ENCODE data around the gene ASTN2. TPM values are rescaled to one million over a fixed set of nuclear protein-coding genes. Genes with fewer than 3 reads are reported as not detected.

The ASTN2 gene
- total RNA-seq, 2 donors from 2014 or later, result 16.8 to 31.3 TPM

DNA sequence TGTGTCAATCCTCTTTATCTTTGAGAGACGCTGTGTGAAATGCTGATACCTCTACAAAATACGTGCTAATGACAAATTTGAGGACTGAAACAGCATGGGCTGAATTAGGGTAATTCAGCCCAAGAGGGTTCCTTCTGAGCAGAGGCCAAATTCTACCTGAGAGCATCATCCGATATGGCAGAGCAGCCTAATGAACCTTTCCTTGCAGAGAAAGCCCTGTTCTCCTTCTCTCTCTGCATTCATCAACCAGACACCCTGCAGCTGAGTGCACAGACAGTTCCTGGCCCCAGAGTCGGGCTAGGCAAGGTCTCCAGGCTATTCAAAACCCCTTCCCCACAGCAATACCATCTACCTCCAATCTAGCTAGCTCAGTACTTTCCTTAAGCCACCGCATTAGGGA, 649.8 kb downstream of the ASTN2 start:
- ATAC-seq, result no peak
- intact Hi-C loops (cut with DNase I), result no loop called here
- no peak for DNase-seq

DNA sequence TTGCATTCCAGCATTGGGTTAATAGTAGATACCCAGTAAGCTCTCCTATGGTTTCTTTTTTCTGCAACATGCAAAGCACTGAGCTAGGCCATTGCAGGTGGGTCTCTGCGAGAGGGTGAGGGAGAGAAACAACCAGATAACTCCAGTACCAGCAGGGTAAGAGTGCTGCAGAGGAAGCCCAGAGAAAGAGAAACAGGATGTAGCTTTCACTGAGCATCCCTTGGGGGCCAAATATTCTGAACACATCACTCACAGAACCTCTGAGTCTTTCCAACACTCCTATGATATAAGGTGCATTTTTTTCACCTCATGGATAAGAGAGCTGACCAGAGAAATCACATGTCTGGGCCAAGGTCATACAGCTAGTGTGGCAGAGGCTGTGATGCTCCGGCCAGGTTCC, 651.1 kb downstream of the ASTN2 start:
- no peak for ATAC-seq
- intact Hi-C loops (cut with DNase I), result no loop called here
- DNase-seq, result no peak

DNA sequence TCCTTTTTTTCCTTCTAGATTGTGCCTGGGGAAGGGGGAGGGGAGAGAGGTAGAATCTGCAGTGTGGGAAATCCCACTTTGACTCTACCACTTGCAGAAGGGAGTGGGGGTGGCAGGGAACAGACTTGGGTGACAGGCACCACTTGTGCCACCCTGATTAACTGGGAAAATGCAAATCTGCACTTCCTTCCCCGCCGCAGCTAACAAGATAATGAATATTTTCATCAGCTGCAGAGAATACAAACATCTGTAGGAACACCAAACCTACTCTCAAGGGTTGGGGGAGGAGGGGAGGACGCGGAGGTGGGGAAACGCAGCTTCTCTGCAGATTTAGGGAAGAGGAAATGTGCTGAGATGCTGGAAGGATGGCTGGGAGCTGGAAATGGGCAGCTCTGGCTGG, 654.2 kb downstream of the ASTN2 start:
- no peak for DNase-seq
- intact Hi-C loops (cut with DNase I), result no loop called here
- ATAC-seq, result no peak

DNA sequence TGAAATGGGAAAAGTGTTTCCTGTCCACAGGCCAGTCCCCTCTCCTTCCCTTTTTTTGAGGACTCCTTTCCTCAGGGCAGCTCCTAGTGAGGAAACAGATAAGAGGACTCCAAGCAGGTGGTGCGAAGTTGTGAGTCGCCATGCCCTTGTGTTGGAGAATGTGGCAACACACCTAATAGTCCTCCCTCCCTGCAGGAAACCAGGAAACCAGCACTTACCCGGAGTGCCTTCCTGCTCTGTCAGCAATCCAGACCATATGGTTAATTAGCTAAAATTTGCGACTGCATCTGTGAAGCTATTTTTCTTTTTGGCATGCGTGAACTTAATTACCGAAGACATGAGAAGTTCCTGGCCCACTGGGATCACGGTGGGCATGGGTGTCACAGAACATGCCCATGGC, 657.8 kb downstream of the ASTN2 start:
- ATAC-seq (no peak), DNase-seq (no peak)

DNA sequence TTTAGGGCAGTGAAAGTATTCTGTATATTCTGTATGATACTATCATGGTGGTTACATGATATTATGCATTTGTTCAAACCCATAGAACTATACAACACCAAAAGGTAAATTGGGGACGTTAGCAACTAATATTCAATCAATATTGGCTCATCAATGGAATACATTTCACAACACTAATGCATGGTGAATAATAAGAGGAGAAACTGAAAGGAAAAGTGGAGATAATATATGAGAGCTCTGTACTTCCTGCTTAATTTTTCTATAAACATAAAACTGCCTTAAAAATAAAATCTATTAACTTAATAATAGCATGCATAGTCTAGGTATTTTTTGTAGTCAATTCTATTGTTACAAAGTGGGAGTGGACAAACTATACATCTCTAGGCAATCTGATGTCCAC, 661.5 kb downstream of the ASTN2 start:
- ATAC-seq (no peak), DNase-seq (no peak)
- intact Hi-C loops (cut with DNase I), result no loop called here

More for the DNA sequence above, 657.8 kb downstream of the ASTN2 start:
- intact Hi-C loops (cut with DNase I), result no loop called here

DNA sequence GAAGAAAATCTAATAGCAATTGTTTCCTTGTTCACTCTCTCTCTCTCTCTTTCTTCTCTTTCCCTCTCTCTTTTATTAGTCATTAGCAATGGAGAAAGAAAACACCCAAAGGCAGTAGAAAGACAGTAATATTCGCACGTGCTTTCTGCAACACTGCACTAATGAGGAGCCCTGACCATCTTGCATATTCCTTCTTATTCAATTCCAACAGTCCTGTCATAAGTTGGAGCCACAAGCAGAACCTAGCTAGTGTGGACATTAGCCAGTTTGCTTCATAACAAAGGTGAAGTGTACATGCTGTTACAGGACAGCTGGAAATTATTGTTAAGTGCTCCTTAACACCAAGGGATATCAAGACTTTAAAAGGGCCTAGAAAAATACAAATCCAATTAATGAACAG, 664.3 kb downstream of the ASTN2 start:
- DNase-seq, result no peak
- intact Hi-C loops (cut with DNase I), result no loop called here
- no peak for ATAC-seq

DNA sequence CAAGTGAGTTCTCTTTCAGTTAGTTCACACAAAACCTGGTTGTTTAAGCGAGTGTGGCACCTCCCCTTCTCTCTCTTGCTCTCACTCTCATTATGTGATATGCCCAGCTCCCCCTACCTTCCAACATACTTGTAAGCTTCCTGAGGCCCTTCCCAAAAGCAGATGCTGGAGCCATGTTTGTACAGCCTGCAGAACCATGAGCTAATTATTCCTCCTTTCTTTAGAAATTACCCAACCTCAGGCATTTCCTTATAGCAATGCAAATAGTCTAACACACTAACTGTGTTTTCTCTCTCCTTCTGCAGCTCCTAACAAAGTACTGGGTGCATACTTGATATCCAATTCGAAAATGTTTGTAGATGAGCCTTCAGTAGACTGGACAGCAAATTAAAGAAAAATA, 665.1 kb downstream of the ASTN2 start:
- DNase-seq, result no peak
- no peak for ATAC-seq
- intact Hi-C loops (cut with DNase I), result no loop called here

DNA sequence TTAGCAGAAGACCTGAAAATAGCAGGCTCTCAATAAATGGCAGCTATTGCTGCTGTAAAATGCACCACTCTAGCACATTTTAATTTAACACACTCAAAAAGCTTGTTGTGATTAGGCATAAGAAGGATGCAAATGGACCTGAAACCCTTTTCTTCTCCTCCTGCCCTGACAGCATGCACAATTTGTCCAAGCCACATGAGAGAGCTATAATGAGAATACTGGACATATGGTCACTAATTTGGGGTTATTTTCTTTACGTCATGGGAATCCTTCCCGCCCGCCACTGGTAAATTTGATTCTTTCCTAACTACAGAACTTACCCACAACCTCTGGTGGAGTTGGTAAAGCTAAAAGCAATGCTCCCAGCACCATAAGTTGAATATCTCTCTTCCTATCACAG, 665.7 kb downstream of the ASTN2 start:
- DNase-seq, result no peak
- no peak for ATAC-seq
- intact Hi-C loops (cut with DNase I), result no loop called here

DNA sequence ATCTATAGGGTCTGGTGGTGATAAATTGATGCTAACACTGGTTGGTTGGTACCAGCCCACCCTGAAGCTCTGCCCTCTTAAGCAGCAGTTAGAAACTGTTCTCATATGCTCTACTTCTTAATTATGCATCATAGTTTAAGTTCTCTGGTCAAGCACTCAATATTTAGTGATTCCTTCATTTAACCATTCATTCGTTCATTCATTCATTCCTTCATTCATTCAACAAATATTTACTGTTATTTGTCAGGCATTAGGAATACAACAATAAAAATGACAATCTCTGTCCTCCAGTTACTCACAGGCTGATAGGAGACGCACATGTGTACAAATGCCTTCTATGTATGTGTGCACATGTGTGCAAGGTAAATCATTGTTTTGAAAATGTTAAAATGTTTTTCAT, 673.1 kb downstream of the ASTN2 start:
- intact Hi-C loops (cut with DNase I), result no loop called here

DNA sequence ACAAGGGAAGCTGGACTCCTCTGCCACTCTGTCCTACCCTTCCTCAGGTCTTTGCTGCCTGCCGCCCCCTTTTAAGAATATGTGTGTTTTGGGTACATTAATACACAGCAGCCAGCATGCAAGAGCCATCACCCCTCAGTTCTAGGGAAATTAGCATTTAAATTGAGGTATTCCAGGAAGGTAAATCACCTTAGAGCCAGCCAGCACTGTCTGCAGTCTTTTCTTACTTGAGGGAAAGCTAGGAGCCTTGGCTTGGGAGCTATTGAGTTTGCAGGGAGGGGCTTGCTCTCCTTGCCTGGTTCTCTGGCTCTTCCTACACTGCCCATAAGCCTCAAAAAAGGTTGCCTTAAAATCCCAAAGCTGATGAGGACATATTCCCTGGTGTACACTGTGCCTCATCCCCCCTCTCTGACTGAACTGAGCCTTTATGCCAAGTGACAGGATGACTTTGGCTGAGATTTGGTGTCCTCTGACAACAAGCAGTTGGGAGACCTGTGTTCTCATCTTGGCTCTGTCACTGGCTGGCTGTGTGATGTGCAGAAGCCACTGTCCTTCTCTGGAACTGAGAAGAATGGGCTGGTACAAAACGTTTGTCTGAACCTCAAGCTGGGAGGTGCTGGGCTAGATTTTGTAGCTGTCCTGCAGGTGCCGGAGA, 673.6 kb downstream of the ASTN2 start:
- no peak for DNase-seq

More for the DNA sequence above, 673.1 kb downstream of the ASTN2 start:
- DNase-seq (no peak), ATAC-seq (no peak)

DNA sequence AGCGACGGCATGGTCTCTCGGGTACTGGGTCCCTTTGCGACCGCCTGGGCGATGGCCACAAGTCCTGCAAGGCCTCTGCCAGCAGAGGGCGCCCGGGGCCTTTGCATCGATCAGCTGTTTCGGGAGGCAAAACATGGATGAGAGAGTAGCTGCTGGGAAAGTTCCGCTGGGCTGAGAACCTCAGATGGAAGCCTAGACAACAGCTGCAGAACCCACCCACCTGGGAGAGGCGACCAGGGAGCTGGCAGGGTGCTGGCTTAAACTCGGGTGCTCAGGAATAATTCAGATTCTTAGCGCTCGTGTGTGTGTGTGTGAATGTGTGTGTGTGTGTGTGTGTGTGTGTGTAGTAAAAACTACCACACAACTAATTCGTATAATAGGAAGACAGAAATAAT, 677.7 kb downstream of the ASTN2 start:
- peak; percentile 83 for DNase-seq
- intact Hi-C loops (cut with DNase I), result loop anchor here (1.0 to 5.0 kb wide), 2 partner anchors 123 to 125 kb away; no protein-coding TSS in a partner anchor
- ATAC-seq, result peak; percentile 87 to 89

More for the DNA sequence above, 673.6 kb downstream of the ASTN2 start:
- intact Hi-C loops (cut with DNase I), result no loop called here
- no peak for ATAC-seq

DNA sequence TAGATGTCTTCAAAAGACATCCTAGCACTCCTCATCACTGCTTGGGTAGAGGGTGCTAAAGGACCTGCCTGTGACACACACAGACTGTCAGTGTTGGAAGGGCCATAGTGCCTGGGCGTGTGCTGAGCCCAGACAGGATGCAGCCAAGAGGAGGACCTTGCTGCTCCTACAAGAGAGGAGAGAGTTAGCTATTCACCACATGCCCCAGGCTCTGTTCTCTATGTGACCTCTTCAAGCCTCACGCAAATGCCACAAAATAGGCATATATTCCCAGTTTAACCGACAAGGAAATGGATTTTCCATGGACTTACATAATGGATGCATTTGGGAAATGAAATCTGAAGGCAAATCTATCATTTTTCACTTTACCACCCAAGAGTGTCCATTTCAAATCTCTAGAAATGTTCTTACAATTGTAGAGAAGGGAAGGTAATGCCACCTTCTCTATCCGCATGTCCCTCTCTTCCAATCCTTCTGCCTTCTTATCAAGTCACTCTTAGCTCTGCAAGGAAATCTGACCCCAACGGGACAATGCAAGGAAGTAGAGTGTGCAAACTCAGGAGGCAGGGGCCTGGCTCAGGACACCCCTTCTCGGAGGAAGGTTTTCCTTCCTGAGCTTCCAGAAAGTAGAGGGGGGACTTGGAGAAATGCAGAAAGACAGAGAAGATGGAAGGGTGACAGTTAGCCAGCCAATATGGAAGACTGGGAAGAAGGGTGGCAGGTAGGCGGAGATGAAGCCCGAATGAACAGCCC, 678.3 kb downstream of the ASTN2 start:
- intact Hi-C loops (cut with DNase I), result loop anchor here (1.0 to 5.0 kb wide), 2 partner anchors 124 to 126 kb away; no protein-coding TSS in a partner anchor
- no peak for ATAC-seq
- DNase-seq, result no peak

DNA sequence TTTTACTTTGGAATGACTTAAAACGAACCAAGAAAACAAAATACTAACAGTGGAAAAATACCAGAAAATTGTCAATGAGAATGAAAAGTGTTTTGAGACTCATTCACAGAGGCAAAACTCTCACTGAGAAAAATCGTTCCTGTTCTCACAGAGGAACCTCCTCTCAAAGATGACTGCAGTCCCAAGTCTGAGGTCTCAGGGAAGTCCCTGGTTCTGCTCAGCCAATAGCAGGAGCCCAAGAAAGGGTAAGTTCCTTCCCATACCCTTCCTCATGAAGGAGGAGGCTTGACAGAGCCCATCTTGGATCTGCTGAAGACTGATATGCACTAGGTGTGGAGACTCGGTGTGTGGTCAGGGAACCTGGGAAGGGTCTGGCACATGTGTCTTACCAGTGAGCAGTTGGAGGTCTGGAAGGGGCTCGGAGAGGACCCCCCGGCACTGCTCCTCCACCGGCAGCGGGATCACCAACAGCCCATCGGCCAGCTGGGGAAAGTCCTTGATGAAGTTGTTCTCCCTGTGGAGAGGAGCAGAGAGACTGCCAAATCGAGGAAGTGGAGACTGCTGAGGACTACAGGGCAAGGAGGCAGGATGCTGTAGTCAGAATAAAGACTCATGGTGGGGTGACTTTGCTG, 681.7 kb downstream of the ASTN2 start:
- intact Hi-C loops (cut with DNase I), result no loop called here
- no peak for DNase-seq
- ATAC-seq, result no peak

DNA sequence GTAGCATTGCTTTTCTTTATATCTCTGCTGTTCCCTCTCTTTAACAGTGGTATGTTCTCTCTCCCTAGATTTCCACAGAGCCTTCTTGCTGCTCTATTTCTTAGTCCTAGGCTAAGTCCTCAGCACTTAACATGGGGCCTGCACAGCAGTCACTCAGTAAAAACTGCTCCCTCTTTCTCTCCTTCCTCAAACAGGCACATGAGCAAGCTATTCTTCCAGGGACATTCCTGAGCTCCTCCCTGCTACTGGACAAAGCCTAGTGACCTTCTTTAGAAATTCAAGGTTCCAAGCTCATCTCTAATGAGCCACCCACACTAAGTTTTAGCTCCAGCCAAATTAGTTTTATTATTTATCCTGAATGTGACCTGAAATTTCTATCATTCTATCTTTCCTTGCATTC, 688.3 kb downstream of the ASTN2 start:
- ATAC-seq (no peak), DNase-seq (no peak)
- intact Hi-C loops (cut with DNase I), result no loop called here

DNA sequence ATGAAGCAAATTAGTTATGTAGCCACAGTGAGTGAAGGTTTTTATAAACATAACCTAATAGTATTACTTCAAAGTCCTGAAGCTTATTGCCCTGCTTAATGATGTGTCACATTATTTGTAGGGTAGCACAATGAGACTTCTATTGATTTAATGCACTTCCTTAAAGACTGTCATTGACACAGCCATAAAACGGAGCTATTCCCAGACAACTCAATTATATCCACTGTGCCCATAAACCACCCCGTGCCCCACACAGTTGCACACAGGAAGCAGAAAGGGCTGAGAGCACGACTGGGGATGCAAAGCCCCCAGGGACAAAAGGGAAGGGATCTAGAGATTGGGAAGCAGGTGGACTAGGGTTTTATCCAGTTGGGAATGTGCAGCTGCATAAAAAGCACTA, 690.7 kb downstream of the ASTN2 start:
- ATAC-seq (no peak), DNase-seq (no peak)

DNA sequence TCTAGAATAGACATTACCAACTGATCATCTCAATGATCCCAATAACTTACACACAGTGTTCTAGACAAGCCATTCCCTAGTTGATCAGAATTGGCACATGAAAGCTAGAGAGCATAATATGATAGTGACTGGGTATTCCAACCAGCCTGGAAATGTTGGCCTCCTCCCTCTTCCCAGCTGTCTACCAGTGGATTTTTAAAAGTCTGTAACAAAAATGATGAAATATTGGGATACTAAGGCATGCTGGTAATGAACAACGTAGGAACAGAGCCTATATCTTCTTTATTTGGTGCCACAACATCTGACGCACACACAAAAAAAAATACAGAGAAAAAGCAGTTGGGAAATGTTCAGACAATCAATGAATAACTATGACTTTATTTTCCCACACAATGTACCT, 692.9 kb downstream of the ASTN2 start:
- intact Hi-C loops (cut with DNase I), result no loop called here
- DNase-seq (no peak), ATAC-seq (no peak)

More for the DNA sequence above, 690.7 kb downstream of the ASTN2 start:
- intact Hi-C loops (cut with DNase I), result no loop called here

DNA sequence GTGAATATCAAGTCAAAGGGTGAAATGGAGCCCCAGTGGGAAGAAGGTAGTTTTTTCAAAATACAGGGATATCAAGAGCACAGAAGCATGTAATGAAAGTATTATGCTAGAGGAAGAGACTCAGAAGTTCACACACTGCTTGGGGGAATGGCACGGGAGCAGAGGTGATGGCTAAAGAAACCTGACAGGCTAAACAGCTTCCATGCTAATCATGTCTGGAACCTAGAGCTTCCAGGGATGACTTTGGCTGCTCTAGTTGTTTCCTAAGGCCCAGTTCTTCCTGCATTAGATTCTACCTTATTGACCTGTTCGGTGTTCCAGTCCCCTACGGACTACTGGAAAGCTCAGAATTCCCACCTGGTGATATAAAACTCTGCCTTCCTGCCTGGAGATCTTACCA, 693.4 kb downstream of the ASTN2 start:
- intact Hi-C loops (cut with DNase I), result no loop called here
- ATAC-seq (no peak), DNase-seq (no peak)

DNA sequence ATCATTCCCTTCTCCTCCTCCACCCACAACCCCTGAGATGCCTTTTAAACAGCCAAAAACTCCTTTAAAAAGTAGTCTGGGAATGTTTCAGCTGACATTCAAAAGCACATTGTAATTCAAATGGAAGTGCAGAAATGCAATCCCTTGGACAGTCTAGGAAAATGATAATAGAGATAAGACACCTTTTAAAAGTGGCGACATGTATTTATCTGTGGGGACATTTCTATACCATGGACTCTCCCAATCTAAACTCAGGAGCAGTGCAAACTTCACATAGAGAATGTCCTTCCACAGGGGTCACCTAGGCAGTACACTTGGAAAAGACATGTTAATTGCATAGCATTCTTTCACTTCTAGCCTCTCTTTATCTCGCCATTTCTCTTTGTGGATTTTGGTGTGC, 694.7 kb downstream of the ASTN2 start:
- no peak for DNase-seq
- no peak for ATAC-seq
- intact Hi-C loops (cut with DNase I), result no loop called here

DNA sequence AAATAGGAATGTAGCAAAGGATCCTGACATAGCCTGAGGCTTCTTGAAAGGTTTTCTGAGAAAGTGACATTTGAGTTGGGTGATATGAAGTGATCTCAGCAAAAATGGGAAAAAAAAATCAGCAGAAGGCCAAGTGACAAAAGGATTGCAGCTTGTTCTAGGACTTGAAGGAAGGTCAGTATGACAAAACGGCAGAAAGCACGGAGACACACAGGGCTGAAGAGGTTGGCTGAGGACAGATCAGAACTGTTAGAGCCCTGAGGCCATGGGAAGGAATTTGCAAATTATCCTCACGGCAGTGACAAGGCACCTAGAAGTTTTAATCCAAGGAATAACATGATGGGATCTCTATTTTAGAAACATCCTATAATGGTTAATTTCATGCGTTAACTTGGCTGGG, 696.7 kb downstream of the ASTN2 start:
- intact Hi-C loops (cut with DNase I), result no loop called here
- DNase-seq (no peak), ATAC-seq (no peak)

DNA sequence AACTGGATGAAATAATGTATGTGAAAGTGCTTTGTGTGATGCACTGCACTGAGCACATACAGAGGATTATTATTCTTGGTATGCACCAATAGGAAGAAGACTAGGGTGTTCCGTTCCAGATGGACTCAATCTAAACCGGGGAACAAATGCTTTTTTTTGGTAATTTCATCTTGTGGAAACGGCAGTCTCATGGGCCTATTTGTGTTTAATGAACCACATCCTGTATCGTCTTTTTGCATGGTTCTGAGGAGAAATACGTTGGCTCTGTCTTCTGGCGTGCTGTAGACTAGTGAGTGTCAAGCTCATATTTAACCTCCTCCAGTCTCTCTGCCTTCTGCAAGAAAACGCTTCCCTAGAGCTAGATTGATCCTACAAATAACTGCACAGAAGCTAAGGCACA, 697.7 kb downstream of the ASTN2 start:
- DNase-seq (no peak), ATAC-seq (peak; percentile 59 to 68)
- intact Hi-C loops (cut with DNase I), result no loop called here

Data from left cardiac atrium (tissue), 4 donors.